OCI-LY7 (cell line): ENCODE results near the gene HOXC10. TPM values are rescaled to one million over a fixed set of nuclear protein-coding genes. Genes with fewer than 3 reads are reported as not detected.

Experiments
- BruUV-seq: library from RNA; stranded (reverse); fragments of 400-500 nt; replicated peaks from 2 replicates; lab custom pipeline; 2021; lab: Mats Ljungman, UMichigan
- CTCF ChIA-PET: fragments of 300-600 bp; sonication (Branson Sonifier 250); formaldehyde crosslinking; loops from one replicate; lab custom pipeline; 2022; ENCODE audit warnings: antibody characterized with exemption; ENCODE audit not compliant: unreplicated experiment; lab: Charles Lee
- POLR2A ChIA-PET: fragments of 300-600 bp; sonication (Branson Sonifier 250); formaldehyde crosslinking; loops from one replicate; lab custom pipeline; 2022; ENCODE audit warnings: antibody characterized with exemption; lab: Charles Lee
- DNase-seq: peaks from one replicate; pipeline ENCODE4 v3.0.0-alpha.2; 2015; ENCODE audit warnings: low spot score
- H2AFZ ChIP-seq: fragments of 200-600 bp; sonication (generic), shearing (Covaris generic); 2 replicates; pipeline ENCODE4 v1.6.1; 2014; ENCODE audit warnings: mild to moderate bottlenecking, antibody characterized with exemption, low read length, moderate library complexity
- H3K27ac ChIP-seq: fragments of 200-600 bp; sonication (generic); 2 replicates; pipeline ENCODE4 v1.5.1; 2014; ENCODE audit warnings: mixed run types, low read depth, mild to moderate bottlenecking, moderate library complexity, low read length, inconsistent platforms; ENCODE audit not compliant: poor library complexity, severe bottlenecking
- H3K36me3 ChIP-seq: fragments of 200-600 bp; sonication (generic); 2 replicates; pipeline ENCODE4 v1.6.1; 2014; ENCODE audit warnings: mild to moderate bottlenecking, antibody characterized with exemption, low read length, moderate library complexity, mixed read lengths; ENCODE audit not compliant: insufficient read depth
- H3K4me1 ChIP-seq: fragments of 200-600 bp; sonication (generic); 2 replicates; pipeline ENCODE4 v1.5.1; 2014; ENCODE audit warnings: mild to moderate bottlenecking, low read length; ENCODE audit not compliant: insufficient read depth, poor library complexity, severe bottlenecking
- H3K4me2 ChIP-seq: fragments of 200-600 bp; sonication (generic); 2 replicates; pipeline ENCODE4 v1.6.1; 2014; ENCODE audit warnings: mild to moderate bottlenecking, low read length
- H3K4me3 ChIP-seq: fragments of 200-600 bp; sonication (generic); 2 replicates; pipeline ENCODE4 v1.5.1; 2014; ENCODE audit warnings: mild to moderate bottlenecking, low read depth, low read length; ENCODE audit not compliant: poor library complexity, severe bottlenecking
- H3K79me2 ChIP-seq: fragments of 200-600 bp; sonication (generic); 2 replicates; pipeline ENCODE4 v1.6.1; 2016; ENCODE audit warnings: low read depth, mild to moderate bottlenecking, low read length, moderate library complexity, mixed read lengths; ENCODE audit not compliant: insufficient read depth
- H3K9me2 ChIP-seq: fragments of 200-600 bp; sonication (generic); 2 replicates; pipeline ENCODE4 v1.6.1; 2016; ENCODE audit warnings: mild to moderate bottlenecking, low read length, mixed read lengths; ENCODE audit not compliant: insufficient read depth
- H3K9me3 ChIP-seq: fragments of 200-600 bp; sonication (generic); 2 replicates; pipeline ENCODE4 v1.6.1; 2014; ENCODE audit warnings: mild to moderate bottlenecking, mixed run types, low read length, mixed read lengths
- H4K20me1 ChIP-seq: fragments of 200-600 bp; sonication (generic); 2 replicates; pipeline ENCODE4 v1.6.1; 2014; ENCODE audit warnings: mild to moderate bottlenecking, antibody characterized with exemption, low read length, moderate library complexity, mixed read lengths; ENCODE audit not compliant: insufficient read depth
- CTCF ChIP-seq: fragments of 200-600 bp; sonication (generic); conservative IDR thresholded peaks from 2 replicates; pipeline ENCODE4 v1.5.1; 2014; ENCODE audit warnings: mild to moderate bottlenecking, antibody characterized with exemption, low read length, moderate library complexity, mixed read lengths
- EZH2phosphoT487 ChIP-seq: fragments of 200-600 bp; sonication (generic); IDR thresholded peaks from 2 replicates; pipeline ENCODE4 v1.6.1; 2018; ENCODE audit warnings: low read depth, borderline replicate concordance, mild to moderate bottlenecking, mixed run types, antibody characterized with exemption, low read length, moderate library complexity, mixed read lengths
- intact Hi-C: fragments of 100-400 bp; cut with micrococcal nuclease; formaldehyde crosslinking; loops from one replicate; pipeline ENCODE4 v1.10.0; 2022; ENCODE audit not compliant: unreplicated experiment
- total RNA-seq, 2 experiments: library from RNA; depleted of rRNA in 1 of 2; stranded (reverse); fragments of >200 nt in 1 of 2; shearing (Covaris generic) in 1 of 2; gene quantifications; 2 replicates each; pipeline ENCODE4 v1.2.3, GENCODE V29; 2014 to 2022

HOXC10 gene
- total RNA-seq, 2 experiments from 2014 or later, result 0.25 to 0.28 TPM

GRCh38 chr12:53994264-53995001 lies 9.5 kb downstream of the HOXC10 start:
- intact Hi-C loops, result no loop called here
- H4K20me1 ChIP-seq, result no peaks in the 10 kb centered on the region
- H3K4me3 ChIP-seq, result no peak overlapping the region
- no peak overlapping the region for H2AFZ ChIP-seq
- H3K9me3 ChIP-seq, result no peaks in the 10 kb centered on the region
- no peak overlapping the region for H3K27ac ChIP-seq
- peaks cover 8% of the 10 kb centered on the region for H3K4me1 ChIP-seq
- no peak for DNase-seq
- no peaks in the 10 kb centered on the region for H3K36me3 ChIP-seq
- POLR2A ChIA-PET, result no interaction called here
- BruUV-seq, result no TSS peak
- H3K9me2 ChIP-seq, result no peaks in the 10 kb centered on the region
- no peaks in the 10 kb centered on the region for H3K79me2 ChIP-seq
- TF ChIP-seq EZH2phosphoT487 (no peak), CTCF (no peak)
- no peak overlapping the region for H3K4me2 ChIP-seq
- CTCF ChIA-PET, result no interaction called here

GRCh38 chr12:53995002-53995377 lies 10.0 kb downstream of the HOXC10 start:
- ChIA-PET CTCF (no interaction called here), POLR2A (no interaction called here)
- Histone ChIP-seq H3K36me3 (no peaks in the 10 kb centered on the region), H3K27ac (no peak overlapping the region), H3K9me2 (no peaks in the 10 kb centered on the region), H2AFZ (no peak overlapping the region), H4K20me1 (no peaks in the 10 kb centered on the region), H3K9me3 (no peaks in the 10 kb centered on the region), H3K4me2 (no peak overlapping the region), H3K4me3 (no peak overlapping the region), H3K4me1 (peaks cover 5% of the 10 kb centered on the region), H3K79me2 (no peaks in the 10 kb centered on the region)
- no TSS peak for BruUV-seq
- DNase-seq, result no peak
- no peak for TF ChIP-seq EZH2phosphoT487
- no peak for TF ChIP-seq CTCF
- intact Hi-C loops, result no loop called here
